Stimulated activated naive CD8-positive, alpha-beta T cell treated with anti-CD3 and anti-CD28 coated beads, Interleukin-15, amount 100 ng/mL, for 72 hours (primary cell): Measurements from ENCODE around the gene NAGA.
"Not testable (repeated sequence)": the region's sequence is repeated elsewhere in the genome, so short reads cannot be mapped to it uniquely, and the experiment has no call there.

Experiments used
- ATAC-seq: fragments of 150-1000 bp; cut with Tn5 transposase; 2 replicates; pipeline ENCODE4 v1.10.0; 2021; ENCODE audit warnings: mild to moderate bottlenecking, moderate library complexity
- DNase-seq, 2 donors: peaks; one replicate each; pipeline ENCODE4 v3.0.0; 2021 to 2022
- H3K27ac Mint-ChIP-seq, 2 donors: one replicate each; pipeline ENCODE4 v1.8.0; 2022; ENCODE audit warnings: mild to moderate bottlenecking in 2 of 2, mixed read lengths in 2 of 2, moderate library complexity in 2 of 2
- H3K27me3 Mint-ChIP-seq: one replicate; pipeline ENCODE4 v1.8.0; 2022; ENCODE audit warnings: mixed read lengths
- H3K4me1 Mint-ChIP-seq: one replicate; pipeline ENCODE4 v1.8.0; 2022; ENCODE audit warnings: mild to moderate bottlenecking, mixed read lengths
- H3K4me3 Mint-ChIP-seq, 2 donors: one replicate each; pipeline ENCODE4 v1.8.0; 2022; ENCODE audit warnings: mild to moderate bottlenecking in 2 of 2, mixed read lengths in 2 of 2, moderate library complexity in 1 of 2
- H3K9me3 Mint-ChIP-seq, 2 donors: one replicate each; pipeline ENCODE4 v1.8.0; 2022; ENCODE audit warnings: mixed read lengths in 2 of 2

Gene NAGA

GRCh38 chr22:42079319-42080251 is 9.0 kb upstream of the NAGA start, which contains the start of gene SMDT1:
SMDT1 (plus strand) TSS chr22:42079700; CDS start chr22:42079769, 69 bp downstream.
- peak; percentile 99 for DNase-seq
- peak within 1 kb of the TSS; percentile 97 to 99 for H3K27ac Mint-ChIP-seq
- ATAC-seq: peak; percentile 93
- peaks cover 40% of the 10 kb centered on the region for H3K4me1 Mint-ChIP-seq
- H3K4me3 Mint-ChIP-seq: peak within 1 kb of the TSS; percentile 95 to 97
- no peaks in the 10 kb centered on the region for H3K9me3 Mint-ChIP-seq
- H3K27me3 Mint-ChIP-seq: no peaks in the 10 kb centered on the region

DNA sequence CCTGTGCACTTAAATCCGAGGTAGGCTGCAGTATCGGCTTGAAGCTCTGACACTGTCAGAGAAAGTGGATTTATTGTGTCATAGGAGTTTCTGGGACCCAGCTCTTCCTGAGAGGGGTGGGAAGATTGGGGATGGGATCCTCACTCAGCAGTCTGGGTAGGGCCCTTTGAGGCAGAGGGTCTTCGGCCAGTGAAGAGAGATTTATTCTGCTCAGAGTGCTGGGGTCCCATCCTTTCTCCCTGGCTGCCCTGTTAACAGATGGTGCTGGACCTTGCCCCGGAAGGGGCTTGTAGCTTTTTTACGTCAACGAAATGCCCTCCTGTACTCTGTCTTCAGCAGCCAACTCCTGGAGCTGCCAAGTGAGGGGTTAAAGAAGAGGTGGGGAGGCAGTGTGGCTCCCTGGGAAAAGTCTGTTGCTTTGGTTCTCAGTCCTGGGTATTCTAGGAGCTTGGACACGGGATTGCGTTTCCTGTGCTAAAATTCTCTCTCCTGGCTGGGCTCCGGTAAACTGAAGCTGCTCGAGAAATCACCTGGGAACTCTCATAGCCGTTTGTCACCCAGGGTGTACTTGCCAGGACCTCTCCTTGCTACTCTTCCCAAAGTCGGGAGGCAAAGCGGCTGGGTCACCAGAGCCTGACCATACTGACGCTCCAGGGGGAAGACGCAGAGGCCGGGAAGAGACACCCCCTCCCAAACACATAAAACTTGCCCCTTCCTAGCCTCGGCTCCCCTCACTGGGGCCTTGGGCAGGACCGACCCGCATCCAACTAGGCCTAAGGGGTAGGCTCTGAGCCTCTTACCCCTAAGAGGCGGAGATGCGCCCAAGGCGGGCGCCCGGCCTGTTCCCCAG is 8.1 kb upstream of the NAGA start:
- peak overlapping the region; percentile 95 to 97 for H3K4me3 Mint-ChIP-seq
- no peaks in the 10 kb centered on the region for H3K27me3 Mint-ChIP-seq
- H3K9me3 Mint-ChIP-seq: no peaks in the 10 kb centered on the region
- DNase-seq (no peak), ATAC-seq (peak; percentile 29)
- H3K4me1 Mint-ChIP-seq: peaks cover 44% of the 10 kb centered on the region
- peak overlapping the region; percentile 97 to 99 for H3K27ac Mint-ChIP-seq

- peaks cover 52% of the 10 kb centered on the region for H3K4me1 Mint-ChIP-seq
- H3K27ac Mint-ChIP-seq: no peak overlapping the region
- no peak overlapping the region for H3K4me3 Mint-ChIP-seq
- no peaks in the 10 kb centered on the region for H3K9me3 Mint-ChIP-seq
- DNase-seq (no peak), ATAC-seq (no peak)
- H3K27me3 Mint-ChIP-seq: no peaks in the 10 kb centered on the region
These were observed 7.0 kb upstream of the NAGA start for GRCh38 chr22:42077486-42078125.

- no peak overlapping the region for H3K27ac Mint-ChIP-seq
- H3K27me3 Mint-ChIP-seq: no peaks in the 10 kb centered on the region
- peaks cover 52% of the 10 kb centered on the region for H3K4me1 Mint-ChIP-seq
- H3K9me3 Mint-ChIP-seq: no peaks in the 10 kb centered on the region
- ATAC-seq (no peak), DNase-seq (no peak)
- H3K4me3 Mint-ChIP-seq: no peak overlapping the region
These were observed 6.3 kb upstream of the NAGA start for GRCh38 chr22:42076764-42077485.

GRCh38 chr22:42074846-42075676 is 4.4 kb upstream of the NAGA start:
- Mint-ChIP-seq H3K27me3 (no peaks in the 10 kb centered on the region), H3K27ac (peak overlapping the region; percentile 63 to 90), H3K4me1 (peaks cover 57% of the 10 kb centered on the region), H3K9me3 (no peaks in the 10 kb centered on the region), H3K4me3 (peak overlapping the region; percentile 76 to 79)
- ATAC-seq: no peak
- no peak for DNase-seq

DNA sequence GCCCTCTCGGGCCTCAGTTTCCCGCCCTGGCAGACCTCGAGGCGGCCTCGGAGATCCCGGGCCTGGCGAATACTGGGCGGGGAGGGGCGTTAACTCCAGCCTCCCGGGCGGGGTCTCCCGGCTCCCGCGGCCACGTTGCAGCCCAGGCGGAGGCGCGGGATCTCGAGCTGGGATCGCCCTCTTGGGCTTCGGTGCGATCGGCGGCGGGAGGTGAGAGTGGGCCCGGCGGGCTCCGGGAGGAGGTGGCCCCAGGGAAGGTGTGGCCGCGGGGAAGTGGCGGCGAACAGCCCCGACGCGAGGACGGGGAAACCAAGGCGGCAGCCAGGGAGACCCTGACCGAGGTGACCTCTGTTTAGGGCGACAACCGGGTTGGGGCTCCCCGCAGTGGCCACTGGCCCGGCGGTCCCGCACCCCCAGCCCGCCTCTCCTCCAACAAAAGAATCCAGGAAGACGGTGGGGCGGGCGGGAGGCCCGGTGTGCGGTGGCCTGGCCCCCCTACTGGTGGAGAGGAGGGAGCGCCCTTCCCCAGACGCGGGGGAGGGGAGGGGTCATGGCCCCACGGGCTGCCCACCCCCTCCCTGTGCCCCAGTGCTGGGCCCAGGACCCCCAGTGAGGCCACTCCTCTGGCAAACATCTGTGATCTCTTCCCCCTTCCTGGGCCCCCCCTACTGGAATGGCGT is 3.7 kb upstream of the NAGA start, which contains the start of gene PHETA2:
TSS of gene PHETA2 (plus strand) at position 117 of the 680 bp plus-strand sequence. CDS start 3,046 bp downstream, outside the sequence.
- H3K9me3 Mint-ChIP-seq: no peaks in the 10 kb centered on the region
- peak; percentile 8 for ATAC-seq
- peak within 1 kb of the TSS; percentile 76 to 79 for H3K4me3 Mint-ChIP-seq
- H3K27ac Mint-ChIP-seq: peak within 1 kb of the TSS; percentile 63 to 97
- peak; percentile 65 to 70 for DNase-seq
- H3K27me3 Mint-ChIP-seq: no peaks in the 10 kb centered on the region
- peaks cover 61% of the 10 kb centered on the region for H3K4me1 Mint-ChIP-seq

DNA sequence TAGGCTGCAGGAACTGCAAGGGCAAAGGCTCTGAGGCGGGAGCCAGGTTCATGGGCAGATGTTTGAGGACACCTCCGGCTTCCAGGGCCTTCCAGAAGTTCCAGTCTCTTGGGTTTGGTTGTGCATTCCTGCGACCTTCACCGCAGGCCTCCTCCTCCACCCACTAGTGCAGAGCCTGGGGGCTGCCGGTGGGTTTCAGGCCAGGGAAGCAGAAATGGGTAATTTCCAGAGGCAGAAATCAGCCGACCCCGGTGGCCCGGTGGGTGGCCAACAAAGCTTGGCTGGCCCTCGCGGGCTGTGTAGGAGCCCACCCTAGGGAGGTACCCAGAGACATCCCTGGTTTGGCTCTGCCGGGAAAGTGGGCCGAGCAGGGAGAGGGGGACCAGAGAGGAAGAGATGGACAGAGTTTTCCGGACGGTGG is 3.0 kb upstream of the NAGA start:
- H3K4me1 Mint-ChIP-seq: peaks cover 55% of the 10 kb centered on the region
- DNase-seq: no peak
- no peak for ATAC-seq
- no peaks in the 10 kb centered on the region for H3K9me3 Mint-ChIP-seq
- no peaks in the 10 kb centered on the region for H3K27me3 Mint-ChIP-seq
- H3K27ac Mint-ChIP-seq: peak overlapping the region in 1 of 2 donors; percentile 97
- H3K4me3 Mint-ChIP-seq: peak overlapping the region; percentile 68 to 77

DNA sequence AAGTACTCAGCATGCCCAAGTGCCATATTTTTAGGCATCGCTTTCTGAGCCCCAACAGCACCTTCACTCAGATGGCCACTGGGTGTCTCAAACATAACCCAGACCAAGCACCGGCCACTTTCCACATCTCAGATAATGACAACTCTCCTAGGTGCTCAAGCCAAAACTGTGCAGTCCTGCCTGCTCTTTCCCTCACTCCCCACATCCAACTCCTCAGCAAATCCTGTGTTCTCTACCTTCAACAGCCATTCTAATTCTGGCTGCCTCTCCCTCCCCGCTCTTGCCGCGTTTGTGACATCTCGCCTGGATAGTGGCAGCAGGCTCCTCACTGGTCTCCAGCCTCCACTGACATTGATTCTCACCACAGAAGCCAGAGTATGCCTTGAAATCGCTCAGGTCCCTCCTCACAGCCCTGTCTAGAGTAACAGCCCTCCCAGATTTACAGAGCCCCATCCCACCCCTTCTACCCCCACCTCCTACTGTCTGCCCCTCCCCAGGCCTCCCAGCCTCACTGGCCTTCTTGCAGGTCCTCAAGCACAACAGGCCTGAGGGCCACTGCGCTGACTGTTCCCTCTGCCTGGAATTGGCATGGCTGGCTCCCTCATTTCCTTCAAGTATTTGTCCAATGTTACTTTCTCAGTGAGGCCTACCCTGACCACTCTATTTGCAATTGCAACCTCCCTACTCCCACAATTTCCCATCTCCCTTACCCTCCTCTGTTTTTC is 2.2 kb upstream of the NAGA start:
- peak overlapping the region in 1 of 2 donors; percentile 97 for H3K27ac Mint-ChIP-seq
- DNase-seq (no peak), ATAC-seq (no peak)
- H3K4me1 Mint-ChIP-seq: peaks cover 52% of the 10 kb centered on the region
- no peaks in the 10 kb centered on the region for H3K27me3 Mint-ChIP-seq
- no peaks in the 10 kb centered on the region for H3K9me3 Mint-ChIP-seq
- peak overlapping the region in 1 of 2 donors; percentile 68 for H3K4me3 Mint-ChIP-seq

DNA sequence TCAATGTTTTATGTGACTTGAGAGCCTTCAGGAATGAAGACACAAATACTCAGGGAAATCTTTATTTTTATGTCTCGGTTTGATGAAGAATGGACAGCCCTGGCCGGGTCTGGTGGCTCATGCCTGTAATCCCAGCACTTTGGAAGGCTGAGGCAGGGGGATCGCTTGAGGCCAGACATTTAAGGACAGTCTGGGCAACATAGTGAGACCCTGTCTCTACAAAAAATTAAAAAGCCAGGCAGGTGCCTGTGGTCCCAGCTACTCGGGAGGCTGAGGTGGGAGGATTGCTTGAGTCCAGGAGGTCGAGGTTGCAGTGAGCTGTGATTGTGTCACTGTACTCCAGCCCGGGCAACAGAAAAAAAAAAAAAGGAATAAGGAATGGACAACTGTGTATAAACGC is 896 bp upstream of the NAGA start:
- peak overlapping the region in 1 of 2 donors; percentile 91 for H3K27ac Mint-ChIP-seq
- peaks cover 59% of the 10 kb centered on the region for H3K4me1 Mint-ChIP-seq
- ATAC-seq, H3K27me3 Mint-ChIP-seq, H3K9me3 Mint-ChIP-seq, DNase-seq: not testable (repeated sequence)
- H3K4me3 Mint-ChIP-seq: peak overlapping the region; percentile 94

DNA sequence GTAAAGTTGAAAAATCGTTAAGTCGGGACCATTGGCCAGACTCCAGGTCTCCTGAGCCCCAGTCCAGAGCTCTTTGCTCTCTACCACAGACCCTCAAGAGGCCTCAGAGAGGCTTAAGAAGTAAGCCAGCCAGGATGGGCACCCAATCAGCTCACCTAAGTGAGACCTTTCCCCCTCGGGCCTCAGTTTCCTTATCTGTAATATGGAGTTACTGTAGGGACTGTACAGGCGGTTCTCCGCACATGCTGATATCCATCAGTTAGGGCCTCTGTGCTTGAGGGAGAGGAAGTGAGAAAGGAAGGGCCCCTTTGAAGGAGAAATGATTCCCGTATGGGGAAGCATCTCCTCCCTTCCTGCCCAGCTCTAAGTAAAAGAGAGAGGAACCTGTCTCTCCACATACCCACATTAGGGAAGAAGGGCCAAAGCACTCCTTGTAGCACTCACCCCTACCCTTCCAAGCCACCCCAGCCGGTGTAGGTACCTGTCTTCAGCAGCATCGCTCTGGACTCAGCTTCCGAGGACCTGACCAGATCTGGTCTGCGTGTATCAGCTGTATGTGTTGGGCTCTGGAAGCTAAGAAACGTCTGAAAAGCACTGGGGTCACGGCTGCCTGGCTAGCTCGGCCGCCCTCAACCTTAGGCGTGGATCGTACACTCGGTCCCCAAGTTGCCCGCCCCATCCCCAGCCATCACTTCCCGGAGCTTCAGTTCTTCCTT is 653 bp downstream of the NAGA start:
- Mint-ChIP-seq H3K27ac (peak overlapping the region; percentile 60 to 91), H3K9me3 (no peaks in the 10 kb centered on the region), H3K4me3 (peak overlapping the region; percentile 94), H3K27me3 (no peaks in the 10 kb centered on the region), H3K4me1 (peaks cover 58% of the 10 kb centered on the region)
- ATAC-seq: no peak
- DNase-seq: no peak

- DNase-seq (no peak), ATAC-seq (no peak)
- H3K27ac Mint-ChIP-seq: no peak overlapping the region
- no peak overlapping the region for H3K4me3 Mint-ChIP-seq
- H3K9me3 Mint-ChIP-seq: no peaks in the 10 kb centered on the region
- peaks cover 48% of the 10 kb centered on the region for H3K4me1 Mint-ChIP-seq
- no peaks in the 10 kb centered on the region for H3K27me3 Mint-ChIP-seq
These were observed 2.3 kb downstream of the NAGA start for GRCh38 chr22:42068291-42068690.

DNA sequence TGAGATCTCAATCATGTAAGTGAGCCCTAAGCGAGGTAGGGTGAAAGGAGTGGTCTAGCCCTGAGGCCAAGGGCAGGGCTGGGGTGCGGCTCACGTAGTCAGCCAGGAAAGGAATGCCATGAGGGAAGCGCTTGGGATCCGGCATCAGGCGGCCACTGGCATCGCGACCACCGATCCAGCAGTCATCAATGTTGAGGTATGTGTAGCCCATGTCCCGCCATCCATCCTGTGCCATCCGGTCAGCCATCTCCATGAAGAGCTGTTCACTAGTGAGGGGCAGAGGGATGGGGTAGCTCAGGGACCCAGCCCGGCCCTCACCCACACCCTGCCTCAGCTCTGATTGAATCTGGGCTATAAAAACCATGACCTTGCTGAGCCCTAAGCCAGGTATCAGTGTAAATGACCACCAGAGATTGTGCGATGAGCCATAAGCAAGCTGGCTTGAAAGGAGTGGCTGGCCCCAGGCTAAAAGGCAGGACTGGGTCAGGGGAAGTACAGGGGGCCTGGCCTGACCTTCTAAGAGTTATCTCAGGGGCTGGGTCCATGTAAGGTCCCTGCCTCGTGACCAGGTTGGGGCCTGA is 2.9 kb downstream of the NAGA start:
- ATAC-seq (no peak), DNase-seq (no peak)
- peak overlapping the region; percentile 12 to 73 for H3K27ac Mint-ChIP-seq
- H3K4me1 Mint-ChIP-seq: peaks cover 43% of the 10 kb centered on the region
- no peaks in the 10 kb centered on the region for H3K9me3 Mint-ChIP-seq
- no peak overlapping the region for H3K4me3 Mint-ChIP-seq
- no peaks in the 10 kb centered on the region for H3K27me3 Mint-ChIP-seq
